Suppressor macrophage treated with lipopolysaccharide for 4 hours (primary cell): ENCODE measurements around the gene LAMA2.

ENCODE experiments used
- DNase-seq: peaks from one replicate; pipeline ENCODE4 v3.0.0-alpha.2; 2020

Gene LAMA2

GRCh38 chr6:129552413-129552812, 669.5 kb downstream of the LAMA2 start:
- DNase-seq: no peak

- DNase-seq: no peak
Measured at GRCh38 chr6:129555206-129555832, 672.4 kb downstream of the LAMA2 start.

- DNase-seq: no peak
Measured at GRCh38 chr6:129558248-129558647, 675.3 kb downstream of the LAMA2 start.

GRCh38 chr6:129565366-129565765, 682.4 kb downstream of the LAMA2 start:
- no peak for DNase-seq

GRCh38 chr6:129565811-129566210, 682.9 kb downstream of the LAMA2 start:
- no peak for DNase-seq
